C4-2B (cell line): ENCODE data around the gene FCHSD2.
"Not testable (repeated sequence)": the region's sequence is repeated elsewhere in the genome, so short reads cannot be mapped to it uniquely, and the experiment has no call there.

Experiments used
- H3K27ac ChIP-seq: fragments of 450-650 bp; 2 replicates; pipeline ENCODE4 v1.5.1; 2017
- CTCF ChIP-seq: fragments of 450-650 bp; conservative IDR thresholded peaks from 2 replicates; pipeline ENCODE4 v1.5.1; 2017; ENCODE audit warnings: mild to moderate bottlenecking
- ZFX ChIP-seq: fragments of 450-650 bp; IDR thresholded peaks from 2 replicates; pipeline ENCODE4 v1.6.1; 2017

Gene FCHSD2

DNA sequence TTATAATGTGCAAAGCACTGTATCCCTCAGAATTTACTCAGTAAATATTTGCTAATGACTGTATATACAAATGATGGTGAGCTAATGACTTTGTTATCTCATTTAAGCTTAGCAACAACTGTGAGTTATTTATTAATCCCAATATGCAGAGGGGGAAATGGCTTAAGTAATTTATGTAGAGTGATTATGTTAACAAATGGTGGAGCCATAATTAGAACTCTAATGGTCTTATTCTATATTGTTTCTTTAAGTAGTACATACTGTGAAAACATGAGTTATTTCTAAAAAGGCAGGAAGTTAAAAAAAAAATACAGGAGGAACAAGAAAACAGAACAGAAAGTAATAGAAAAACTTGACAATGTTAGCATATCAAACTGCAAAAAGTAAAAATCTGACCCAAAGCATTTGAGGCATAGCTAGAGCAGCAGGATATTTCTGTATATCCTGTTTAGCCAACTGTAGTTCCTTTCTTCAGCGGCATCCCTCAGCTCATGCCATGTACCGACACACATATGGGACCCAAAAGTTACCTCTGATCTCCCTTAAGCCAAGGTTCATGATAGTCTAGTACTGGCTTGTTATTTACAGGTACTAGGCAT, 94.2 kb downstream of the FCHSD2 start:
- no peak overlapping the region for H3K27ac ChIP-seq
- TF ChIP-seq ZFX, result no peak
- no peak for TF ChIP-seq CTCF

DNA sequence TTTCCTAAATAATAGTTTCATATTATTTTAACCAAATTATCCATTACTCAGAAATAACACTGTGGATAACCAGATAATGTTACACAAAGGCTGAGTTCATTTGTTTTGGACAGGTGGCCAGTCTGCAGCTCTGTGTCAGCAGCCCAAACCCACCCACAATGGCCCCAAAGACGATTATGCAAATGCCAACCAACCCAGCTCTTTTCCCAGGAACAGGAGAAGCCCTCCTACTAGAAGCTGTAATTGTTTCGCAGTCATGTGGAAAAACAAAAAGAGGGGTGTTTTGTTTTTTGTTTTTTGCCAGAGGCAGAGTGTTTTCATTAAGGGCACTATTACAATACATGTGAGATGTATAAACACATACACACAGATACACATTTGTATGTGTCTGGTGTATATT, 102.1 kb downstream of the FCHSD2 start:
- no peak overlapping the region for H3K27ac ChIP-seq
- no peak for TF ChIP-seq ZFX
- no peak for TF ChIP-seq CTCF

DNA sequence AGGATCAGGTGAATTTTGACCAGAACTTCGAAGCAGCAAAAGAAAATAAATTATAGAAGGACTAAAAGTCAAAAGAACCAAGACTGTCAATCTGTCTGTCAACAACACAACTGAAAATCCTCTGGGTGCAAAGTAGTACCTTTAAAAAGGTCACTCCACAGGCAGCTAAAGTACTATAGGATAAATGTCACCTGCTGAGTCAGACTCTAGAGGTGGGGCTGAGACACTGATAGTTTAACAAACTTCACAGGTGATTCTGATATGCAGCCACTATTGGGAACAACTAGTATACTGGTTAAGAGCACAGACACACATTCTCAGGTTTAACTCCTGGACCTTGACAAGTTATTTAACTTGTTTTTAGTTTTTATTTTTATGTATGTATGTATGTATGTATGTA, 107.3 kb downstream of the FCHSD2 start:
- H3K27ac ChIP-seq, result no peak overlapping the region
- no peak for TF ChIP-seq CTCF
- TF ChIP-seq ZFX, result no peak

- no peak overlapping the region for H3K27ac ChIP-seq
- TF ChIP-seq CTCF (no peak), ZFX (no peak)
Observed at GRCh38 chr11:73034331-73034730, 107.8 kb downstream of the FCHSD2 start.

GRCh38 chr11:73030130-73030529, 112.0 kb downstream of the FCHSD2 start:
- no peak overlapping the region for H3K27ac ChIP-seq
- no peak for TF ChIP-seq CTCF
- TF ChIP-seq ZFX, result no peak

GRCh38 chr11:73029403-73029802, 112.7 kb downstream of the FCHSD2 start:
- TF ChIP-seq CTCF, result no peak
- no peak for TF ChIP-seq ZFX
- H3K27ac ChIP-seq, result no peak overlapping the region

- H3K27ac ChIP-seq, result no peak overlapping the region
- no peak for TF ChIP-seq ZFX
- no peak for TF ChIP-seq CTCF
Observed at GRCh38 chr11:73028611-73029010, 113.5 kb downstream of the FCHSD2 start.

DNA sequence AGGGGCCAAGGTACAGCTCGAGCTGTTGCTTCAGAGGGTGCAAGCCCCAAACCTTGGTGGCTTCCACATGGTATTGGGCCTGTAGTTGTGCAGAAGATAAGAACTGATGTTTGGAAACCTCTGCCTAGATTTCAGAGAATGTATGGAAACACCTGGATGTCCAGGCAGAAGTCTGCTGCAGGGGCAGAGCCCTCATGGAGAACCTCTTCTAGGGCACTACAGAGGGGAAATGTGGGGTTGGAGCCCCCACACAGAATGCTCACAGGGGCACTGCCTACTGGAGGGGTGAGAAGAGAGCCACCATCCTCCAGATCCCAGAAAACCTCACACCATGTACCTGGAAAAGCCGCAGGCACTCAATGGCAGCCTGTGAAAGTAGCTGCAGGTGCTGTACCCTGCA, 114.3 kb downstream of the FCHSD2 start:
- not testable (repeated sequence) for H3K27ac ChIP-seq
